ENCODE measurements around the gene TAS2R38. TPM values are rescaled to one million over a fixed set of nuclear protein-coding genes. Genes with fewer than 3 reads are reported as not detected.

TAS2R38 gene
- total RNA-seq, 3 donors from 2014 or later: not detected

GRCh38 chr7:142009187-142009586, 35.6 kb upstream of the TAS2R38 start:
- Histone ChIP-seq H3K27ac (no peak overlapping the region), H3K4me1 (no peaks in the 10 kb centered on the region), H3K4me3 (no peak overlapping the region), H3K9me3 (no peaks in the 10 kb centered on the region), H3K36me3 (no peaks in the 10 kb centered on the region), H3K27me3 (no peaks in the 10 kb centered on the region)
- TF ChIP-seq POLR2A (IDR thresholded peaks at IDR 0.05) (no peak), POLR2AphosphoS5 (IDR thresholded peaks at IDR 0.05) (no peak), CTCF (IDR thresholded peaks at IDR 0.05) (no peak)
- DNase-seq (ENCODE audit: low spot score in 2 of 2): no peak
- intact Hi-C loops (cut with DNase I; ENCODE audit: low total_unique reads): no loop called here

- H3K9me3 ChIP-seq: no peaks in the 10 kb centered on the region
- TF ChIP-seq POLR2AphosphoS5 (IDR thresholded peaks at IDR 0.05) (no peak), CTCF (IDR thresholded peaks at IDR 0.05) (no peak), POLR2A (IDR thresholded peaks at IDR 0.05) (no peak)
- no peaks in the 10 kb centered on the region for H3K36me3 ChIP-seq
- intact Hi-C loops (cut with DNase I; ENCODE audit: low total_unique reads): no loop called here
- DNase-seq (ENCODE audit: low spot score in 2 of 2): no peak
- no peak overlapping the region for H3K27ac ChIP-seq
- no peaks in the 10 kb centered on the region for H3K27me3 ChIP-seq
- no peaks in the 10 kb centered on the region for H3K4me1 ChIP-seq
- H3K4me3 ChIP-seq: no peak overlapping the region
Measured at GRCh38 chr7:142006577-142006976, 33.0 kb upstream of the TAS2R38 start.

GRCh38 chr7:142002179-142002578, 28.6 kb upstream of the TAS2R38 start:
- H3K27ac ChIP-seq: no peak overlapping the region
- no peaks in the 10 kb centered on the region for H3K9me3 ChIP-seq
- no peak for TF ChIP-seq CTCF (IDR thresholded peaks at IDR 0.05)
- no peak for TF ChIP-seq POLR2AphosphoS5 (IDR thresholded peaks at IDR 0.05)
- H3K4me3 ChIP-seq: no peak overlapping the region
- no peaks in the 10 kb centered on the region for H3K4me1 ChIP-seq
- H3K36me3 ChIP-seq: no peaks in the 10 kb centered on the region
- DNase-seq (ENCODE audit: low spot score in 2 of 2): no peak
- intact Hi-C loops (cut with DNase I; ENCODE audit: low total_unique reads): no loop called here
- no peaks in the 10 kb centered on the region for H3K27me3 ChIP-seq

- Histone ChIP-seq H3K36me3 (no peaks in the 10 kb centered on the region), H3K27ac (no peak overlapping the region), H3K4me3 (no peak overlapping the region), H3K4me1 (no peaks in the 10 kb centered on the region), H3K27me3 (no peaks in the 10 kb centered on the region), H3K9me3 (no peaks in the 10 kb centered on the region)
- DNase-seq (ENCODE audit: low spot score in 2 of 2): no peak
- intact Hi-C loops (cut with DNase I; ENCODE audit: low total_unique reads): no loop called here
- TF ChIP-seq POLR2A (IDR thresholded peaks at IDR 0.05): no peak
- TF ChIP-seq CTCF (IDR thresholded peaks at IDR 0.05): no peak
Measured at GRCh38 chr7:142001163-142001874, 27.7 kb upstream of the TAS2R38 start.

- intact Hi-C loops (cut with DNase I; ENCODE audit: low total_unique reads): no loop called here
- Histone ChIP-seq H3K27ac (no peak overlapping the region), H3K9me3 (no peaks in the 10 kb centered on the region), H3K36me3 (no peaks in the 10 kb centered on the region), H3K27me3 (no peaks in the 10 kb centered on the region), H3K4me1 (no peaks in the 10 kb centered on the region), H3K4me3 (no peak overlapping the region)
- no peak for DNase-seq (ENCODE audit: low spot score in 2 of 2)
- TF ChIP-seq POLR2AphosphoS5 (IDR thresholded peaks at IDR 0.05): no peak
- no peak for TF ChIP-seq CTCF (IDR thresholded peaks at IDR 0.05)
- TF ChIP-seq POLR2A (IDR thresholded peaks at IDR 0.05): no peak
Measured at GRCh38 chr7:142000244-142000643, 26.7 kb upstream of the TAS2R38 start.
